ENCODE results near the gene PSMD6.

Gene PSMD6

GRCh38 chr3:64023187-64023860, at the start of gene PSMD6:
Gene PSMD6, minus strand, starts transcription at chr3:64023494. Its CDS starts 75 bp downstream, at chr3:64023419.
- peak; percentile 74 for DNase-seq (ENCODE audit: low spot score)

- no peak for DNase-seq (ENCODE audit: low spot score)
These were observed 48.8 kb upstream of the PSMD6 start for GRCh38 chr3:64072126-64072525.

- DNase-seq (ENCODE audit: low spot score), result no peak
These were observed 47.4 kb upstream of the PSMD6 start for GRCh38 chr3:64070704-64071103.

GRCh38 chr3:64067506-64068346, 44.4 kb upstream of the PSMD6 start:
- DNase-seq (ENCODE audit: low spot score), result no peak

GRCh38 chr3:64064804-64065203, 41.5 kb upstream of the PSMD6 start:
- DNase-seq (ENCODE audit: low spot score), result no peak

GRCh38 chr3:64063983-64064438, 40.7 kb upstream of the PSMD6 start:
- no peak for DNase-seq (ENCODE audit: low spot score)

- DNase-seq (ENCODE audit: low spot score), result no peak
These were observed 40.1 kb upstream of the PSMD6 start for GRCh38 chr3:64063207-64063982.

- DNase-seq (ENCODE audit: low spot score), result no peak
These were observed 38.3 kb upstream of the PSMD6 start for GRCh38 chr3:64061628-64062027.

GRCh38 chr3:64059484-64060175, 36.3 kb upstream of the PSMD6 start:
- DNase-seq (ENCODE audit: low spot score), result no peak

GRCh38 chr3:64058566-64058965, 35.3 kb upstream of the PSMD6 start:
- no peak for DNase-seq (ENCODE audit: low spot score)

- DNase-seq (ENCODE audit: low spot score), result no peak
These were observed 33.9 kb upstream of the PSMD6 start for GRCh38 chr3:64057231-64057630.

GRCh38 chr3:64056606-64057180, 33.4 kb upstream of the PSMD6 start:
- no peak for DNase-seq (ENCODE audit: low spot score)

GRCh38 chr3:64055076-64055475, 31.8 kb upstream of the PSMD6 start:
- DNase-seq (ENCODE audit: low spot score), result peak; percentile 47

GRCh38 chr3:64054488-64054887, 31.2 kb upstream of the PSMD6 start:
- no peak for DNase-seq (ENCODE audit: low spot score)

GRCh38 chr3:64053581-64053980, 30.3 kb upstream of the PSMD6 start:
- DNase-seq (ENCODE audit: low spot score), result no peak

GRCh38 chr3:64053117-64053516, 29.8 kb upstream of the PSMD6 start:
- no peak for DNase-seq (ENCODE audit: low spot score)

GRCh38 chr3:64049832-64050231, 26.5 kb upstream of the PSMD6 start:
- no peak for DNase-seq (ENCODE audit: low spot score)

GRCh38 chr3:64049136-64049535, 25.8 kb upstream of the PSMD6 start:
- peak; percentile 79 for DNase-seq (ENCODE audit: low spot score)

GRCh38 chr3:64048631-64049061, 25.4 kb upstream of the PSMD6 start:
- DNase-seq (ENCODE audit: low spot score), result peak; percentile 62

- no peak for DNase-seq (ENCODE audit: low spot score)
These were observed 24.5 kb upstream of the PSMD6 start for GRCh38 chr3:64047787-64048186.

GRCh38 chr3:64046996-64047594, 23.8 kb upstream of the PSMD6 start:
- DNase-seq (ENCODE audit: low spot score), result no peak

Data from kidney capillary endothelial cell (primary cell).